Kidney (tissue), 14 donors: ENCODE data around the gene ANKRD33. TPM values are rescaled to one million over a fixed set of nuclear protein-coding genes. Genes with fewer than 3 reads are reported as not detected.

Experiments used
- DNase-seq, 5 donors: peaks; one replicate each; pipeline ENCODE4 v3.0.0-alpha.2; 2013 to 2020
- FAIRE-seq: peaks from 2 replicates; lab custom pipeline; 2012; peaks lifted over from hg19 to GRCh38; lab: Jason Lieb, UNC
- H3K27ac ChIP-seq, 2 donors: one replicate each; pipeline ENCODE4 v1.7.0; 2013; ENCODE audit warnings: low read depth in 2 of 2, low read length in 2 of 2, inconsistent platforms in 1 of 2
- H3K27me3 ChIP-seq: one replicate; pipeline ENCODE4 v1.7.1; 2013; ENCODE audit warnings: low read length, inconsistent platforms; ENCODE audit not compliant: control insufficient read depth, insufficient read depth
- H3K36me3 ChIP-seq, 3 donors: one replicate each; pipeline versions ENCODE4 v1.7.0 to v1.7.1; 2013; ENCODE audit warnings: low read length in 3 of 3, control low read depth in 1 of 3, inconsistent platforms in 1 of 3; ENCODE audit not compliant: insufficient read depth in 3 of 3, control insufficient read depth in 2 of 3
- H3K4me1 ChIP-seq, 3 donors: one replicate each; pipeline versions ENCODE4 v1.7.0 to v1.7.1; 2013; ENCODE audit warnings: low read length in 3 of 3, inconsistent platforms in 1 of 3, low read depth in 1 of 3; ENCODE audit not compliant: control insufficient read depth in 2 of 3, insufficient read depth in 2 of 3
- H3K4me3 ChIP-seq, 3 donors: one replicate each; pipeline versions ENCODE4 v1.7.0 to v1.8.1; 2013; ENCODE audit warnings: low read length in 3 of 3, control low read depth in 1 of 3, inconsistent platforms in 1 of 3
- H3K9ac ChIP-seq, 3 donors: one replicate each; pipeline versions ENCODE4 v1.7.0 to v1.7.1; 2013; ENCODE audit warnings: low read length in 3 of 3, control low read depth in 1 of 3, inconsistent platforms in 1 of 3
- H3K9me3 ChIP-seq, 3 donors: one replicate each; pipeline versions ENCODE4 v1.7.0 to v1.7.1; 2013; ENCODE audit warnings: low read length in 3 of 3, control low read depth in 1 of 3, inconsistent platforms in 1 of 3; ENCODE audit not compliant: control insufficient read depth in 2 of 3, insufficient read depth in 1 of 3
- CTCF ChIP-seq: IDR thresholded peaks from 3 replicates; pipeline ENCODE4 v1.5.1; 2012; ENCODE audit warnings: mild to moderate bottlenecking, moderate library complexity, borderline replicate concordance; ENCODE audit not compliant: insufficient read depth; ENCODE audit errors: extremely low read depth
- intact Hi-C: fragments of 100-400 bp; cut with DNase I; formaldehyde crosslinking; loops from one replicate; pipeline ENCODE4 v1.11.1; 2022
- polyA plus RNA-seq: library from polyadenylated mRNA; stranded (reverse); fragments of 350-450 nt; fragmentation: Illumina TruSeq; extraction: RNeasy Lipid Tissue Mini Kit (QIAGEN cat#74804); gene quantifications from one replicate; pipeline ENCODE4 v1.2.3, GENCODE V29; 2014; ENCODE audit warnings: low read depth, low replicate concordance; ENCODE audit not compliant: insufficient read depth
- total RNA-seq: library from RNA; stranded (reverse); fragmentation: NEBNext Ultra II Directional; extraction: Animal tissue kit (Norgen Biotek cat#: 25700); gene quantifications from one replicate; pipeline ENCODE4 v1.2.1, GENCODE V29; 2021
- donor health status: control.
- donor health status: control.
- donor health status: control.
- donor health status: control.
- donor health status: control.
- donor health status: DM: yes; HTN: yes; CAD: no.
- donor health status: Normal renal cell carcinoma (clear cell type).

Gene ANKRD33
- total and polyA plus RNA-seq, 2 donors from 2014 or later = not detected

- Histone ChIP-seq H3K36me3 (no peaks in the 10 kb centered on the region), H3K4me3 (no peak overlapping the region)
Observed at GRCh38 chr12:51867796-51868428, 20.0 kb upstream of the ANKRD33 start.

GRCh38 chr12:51868821-51869495 lies 18.9 kb upstream of the ANKRD33 start:
- no peaks in the 10 kb centered on the region for H3K27me3 ChIP-seq
- TF ChIP-seq CTCF = no peak
- intact Hi-C loops = no loop called here
- no peak for FAIRE-seq
- peak; percentile 67 to 85 (median 81) for DNase-seq
- H3K9ac ChIP-seq = peak overlapping the region in 1 of 3 donors; percentile 34
- peaks cover 2 to 22% (median 6%) of the 10 kb centered on the region in 3 donors for H3K4me1 ChIP-seq
- H3K27ac ChIP-seq = no peak overlapping the region
- H3K9me3 ChIP-seq = no peaks in the 10 kb centered on the region
- H3K4me3 ChIP-seq = peak overlapping the region in 2 of 3 donors; percentile 8 to 46
- H3K36me3 ChIP-seq = no peaks in the 10 kb centered on the region

More at GRCh38 chr12:51867796-51868428, 20.0 kb upstream of the ANKRD33 start:
- H3K9me3 ChIP-seq = no peaks in the 10 kb centered on the region
- no peak for FAIRE-seq
- no peak overlapping the region for H3K9ac ChIP-seq
- no peaks in the 10 kb centered on the region for H3K27me3 ChIP-seq
- DNase-seq = peak in 2 of 5 donors; percentile 45 to 69
- H3K27ac ChIP-seq = no peak overlapping the region
- H3K4me1 ChIP-seq = peaks cover 0 to 27% (median 2%) of the 10 kb centered on the region in 3 donors
- intact Hi-C loops = no loop called here
- no peak for TF ChIP-seq CTCF

- Histone ChIP-seq H3K27me3 (no peaks in the 10 kb centered on the region), H3K9me3 (no peaks in the 10 kb centered on the region), H3K4me1 (peaks cover 2 to 23% (median 10%) of the 10 kb centered on the region in 3 donors), H3K9ac (no peak overlapping the region), H3K36me3 (no peaks in the 10 kb centered on the region), H3K4me3 (peak overlapping the region in 1 of 3 donors; percentile 46), H3K27ac (no peak overlapping the region)
- no peak for TF ChIP-seq CTCF
- peak in 1 of 5 donors; percentile 74 for DNase-seq
- FAIRE-seq = no peak
- intact Hi-C loops = no loop called here
Observed at GRCh38 chr12:51869496-51869865, 18.4 kb upstream of the ANKRD33 start.
